Loucy (cell line): ENCODE results near the gene TBX21.

ENCODE experiments used
- CTCF ChIP-seq: fragments of 200-600 bp; sonication (generic); conservative IDR thresholded peaks from 2 replicates; pipeline ENCODE4 v1.5.1; 2014; ENCODE audit warnings: mild to moderate bottlenecking, antibody characterized with exemption, low read length
- EZH2phosphoT487 ChIP-seq: fragments of 200-600 bp; IDR thresholded peaks from 2 replicates; pipeline ENCODE4 v1.6.1; 2018; ENCODE audit warnings: antibody characterized with exemption, mild to moderate bottlenecking, moderate library complexity, borderline replicate concordance

- TF ChIP-seq CTCF (no peak), EZH2phosphoT487 (no peak)
These were observed 31.4 kb upstream of the TBX21 start for GRCh38 chr17:47701608-47702007.
